ENCODE results near the gene RIN3. TPM values are rescaled to one million over a fixed set of nuclear protein-coding genes. Genes with fewer than 3 reads are reported as not detected.

The RIN3 gene
- total RNA-seq, 1 experiment from 2014 or later, result 4.8 TPM

- H3K79me2 ChIP-seq (ENCODE audit: low read length), result no peaks in the 10 kb centered on the region
- no peak overlapping the region for H3K27ac ChIP-seq (ENCODE audit: low read length)
- no peaks in the 10 kb centered on the region for H3K9me3 ChIP-seq (ENCODE audit: low read length)
- no peaks in the 10 kb centered on the region for H3F3A ChIP-seq (ENCODE audit: low read length, unreplicated experiment)
- no TSS peak for BruUV-seq (replicated peaks)
- no peak overlapping the region for H2AFZ ChIP-seq (ENCODE audit: low read length)
- H3K36me3 ChIP-seq (ENCODE audit: low read depth, low read length), result no peaks in the 10 kb centered on the region
- no peak overlapping the region for H3K4me3 ChIP-seq (ENCODE audit: low read length)
- no peak for TF ChIP-seq EZH2phosphoT487 (IDR thresholded peaks at IDR 0.05; ENCODE audit: borderline replicate concordance, low read length)
- TF ChIP-seq CTCF (conservative IDR thresholded peaks at IDR 0.05; ENCODE audit: low read depth, low read length), result no peak
- TF ChIP-seq EZH2 (IDR thresholded peaks at IDR 0.05; ENCODE audit: low read length, unreplicated experiment), result no peak
- no peaks in the 10 kb centered on the region for H3K9me2 ChIP-seq (replicated peaks; ENCODE audit: low read length)
- ChIA-PET CTCF (no interaction called here), POLR2A (ENCODE audit: unreplicated experiment) (no interaction called here)
- no peaks in the 10 kb centered on the region for H3K27me3 ChIP-seq (ENCODE audit: low read length)
- DNase-seq (peak; percentile 22), ATAC-seq (no peak)
- H3K9ac ChIP-seq (ENCODE audit: low read length), result no peak overlapping the region
- no peak overlapping the region for H3K4me2 ChIP-seq (ENCODE audit: low read length)
- intact Hi-C loops (cut with micrococcal nuclease), result no loop called here
- H4K20me1 ChIP-seq (ENCODE audit: low read length), result no peaks in the 10 kb centered on the region
- H3K4me1 ChIP-seq (ENCODE audit: insufficient read depth, low read length), result peaks cover 29% of the 10 kb centered on the region
Observed at GRCh38 chr14:92615451-92615850, 101.9 kb downstream of the RIN3 start.

- Histone ChIP-seq H2AFZ (ENCODE audit: low read length) (no peak overlapping the region), H3K9me3 (ENCODE audit: low read length) (no peaks in the 10 kb centered on the region), H3K27ac (ENCODE audit: low read length) (no peak overlapping the region), H3K79me2 (ENCODE audit: low read length) (no peaks in the 10 kb centered on the region), H3K9ac (ENCODE audit: low read length) (no peak overlapping the region), H3K4me3 (ENCODE audit: low read length) (no peak overlapping the region), H3K4me2 (ENCODE audit: low read length) (no peak overlapping the region), H3K36me3 (ENCODE audit: low read depth, low read length) (no peaks in the 10 kb centered on the region), H3F3A (ENCODE audit: low read length, unreplicated experiment) (no peaks in the 10 kb centered on the region), H4K20me1 (ENCODE audit: low read length) (no peaks in the 10 kb centered on the region), H3K9me2 (replicated peaks; ENCODE audit: low read length) (no peaks in the 10 kb centered on the region), H3K4me1 (ENCODE audit: insufficient read depth, low read length) (peaks cover 24% of the 10 kb centered on the region), H3K27me3 (ENCODE audit: low read length) (no peaks in the 10 kb centered on the region)
- TF ChIP-seq EZH2phosphoT487 (IDR thresholded peaks at IDR 0.05; ENCODE audit: borderline replicate concordance, low read length) (no peak), EZH2 (IDR thresholded peaks at IDR 0.05; ENCODE audit: low read length, unreplicated experiment) (no peak), CTCF (conservative IDR thresholded peaks at IDR 0.05; ENCODE audit: low read depth, low read length) (no peak)
- CTCF ChIA-PET, result no interaction called here
- intact Hi-C loops (cut with micrococcal nuclease), result no loop called here
- DNase-seq, result no peak
- ATAC-seq, result no peak
- BruUV-seq (replicated peaks), result no TSS peak
- POLR2A ChIA-PET (ENCODE audit: unreplicated experiment), result no interaction called here
Observed at GRCh38 chr14:92616178-92616577, 102.6 kb downstream of the RIN3 start.

GRCh38 chr14:92617581-92617980, 104.0 kb downstream of the RIN3 start:
- no peak overlapping the region for H3K27ac ChIP-seq (ENCODE audit: low read length)
- no peaks in the 10 kb centered on the region for H3F3A ChIP-seq (ENCODE audit: low read length, unreplicated experiment)
- no peak overlapping the region for H3K4me3 ChIP-seq (ENCODE audit: low read length)
- no peaks in the 10 kb centered on the region for H3K9me2 ChIP-seq (replicated peaks; ENCODE audit: low read length)
- H3K9me3 ChIP-seq (ENCODE audit: low read length), result 0 out of 2 replicates have a peak, but pooled peaks cover 2% of the 10 kb centered on the region
- BruUV-seq (replicated peaks), result no TSS peak
- no peak for TF ChIP-seq EZH2phosphoT487 (IDR thresholded peaks at IDR 0.05; ENCODE audit: borderline replicate concordance, low read length)
- TF ChIP-seq CTCF (conservative IDR thresholded peaks at IDR 0.05; ENCODE audit: low read depth, low read length), result no peak
- TF ChIP-seq EZH2 (IDR thresholded peaks at IDR 0.05; ENCODE audit: low read length, unreplicated experiment), result no peak
- no peaks in the 10 kb centered on the region for H3K79me2 ChIP-seq (ENCODE audit: low read length)
- no peak overlapping the region for H2AFZ ChIP-seq (ENCODE audit: low read length)
- H3K36me3 ChIP-seq (ENCODE audit: low read depth, low read length), result peaks cover 12% of the 10 kb centered on the region; the same call in 1 of the 2 replicates
- DNase-seq (no peak), ATAC-seq (no peak)
- ChIA-PET CTCF (no interaction called here), POLR2A (ENCODE audit: unreplicated experiment) (no interaction called here)
- intact Hi-C loops (cut with micrococcal nuclease), result no loop called here
- H3K4me1 ChIP-seq (ENCODE audit: insufficient read depth, low read length), result peaks cover 21% of the 10 kb centered on the region
- H4K20me1 ChIP-seq (ENCODE audit: low read length), result no peaks in the 10 kb centered on the region
- H3K4me2 ChIP-seq (ENCODE audit: low read length), result no peak overlapping the region
- no peaks in the 10 kb centered on the region for H3K27me3 ChIP-seq (ENCODE audit: low read length)
- no peak overlapping the region for H3K9ac ChIP-seq (ENCODE audit: low read length)

Measured in PC-3 (cell line).